Endometrial microvascular endothelial cells (primary cell): ENCODE results near the gene SPR. TPM values are rescaled to one million over a fixed set of nuclear protein-coding genes. Genes with fewer than 3 reads are reported as not detected.
"Not testable (repeated sequence)": the region's sequence is repeated elsewhere in the genome, so short reads cannot be mapped to it uniquely, and the experiment has no call there.

Experiments
- in situ Hi-C: cut with HindIII; loops from 2 replicates; pipeline ENCODE4 v1.10.0; 2017; ENCODE audit warnings: low sequenced_read_pairs, low pct_unique_long_range_greater_than_20kb; ENCODE audit errors: inconsistent ontology term
- total RNA-seq: library from RNA; depleted of rRNA; stranded (reverse); fragments of >200 nt; gene quantifications from one replicate; pipeline ENCODE4 v1.2.3, GENCODE V29; 2015; ENCODE audit errors: inconsistent ontology term

The SPR gene
- total RNA-seq, 1 donor from 2014 or later, result 55.0 TPM

DNA sequence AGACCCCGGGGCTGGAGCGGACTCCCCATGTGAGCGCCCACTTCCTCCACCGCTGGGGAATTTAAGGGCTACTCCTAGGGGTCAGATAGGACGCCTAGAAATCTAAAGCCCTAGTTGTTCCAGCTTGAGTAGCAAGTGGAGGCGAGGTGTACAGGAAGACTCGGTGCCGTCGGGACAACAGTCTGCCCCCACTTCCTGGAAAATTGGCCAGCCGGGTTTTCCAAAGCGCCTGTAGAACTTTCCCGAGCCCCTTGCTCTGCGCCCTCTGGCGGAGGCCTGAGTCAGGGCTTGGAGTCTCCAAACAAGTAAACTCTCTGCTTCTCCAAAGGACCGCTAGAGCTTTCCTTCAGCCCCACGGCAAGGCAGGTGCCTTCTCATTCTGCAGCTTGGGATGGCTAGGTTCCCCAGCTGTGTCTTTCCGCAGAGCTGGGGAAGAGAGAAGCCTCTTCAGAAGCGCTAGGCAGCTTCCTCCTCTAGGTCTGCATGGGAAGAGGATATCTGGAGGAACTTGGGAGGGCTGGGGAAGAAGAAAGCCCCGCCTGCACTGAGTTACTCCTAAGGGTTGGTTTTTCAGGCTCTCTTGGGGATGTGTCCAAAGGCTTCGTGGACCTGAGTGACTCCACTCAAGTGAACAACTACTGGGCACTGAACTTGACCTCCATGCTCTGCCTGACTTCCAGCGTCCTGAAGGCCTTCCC, 681 bp downstream of the SPR start:
- in situ Hi-C loops, result loop anchor here (25.0 kb wide), 1 partner anchor 299 kb away; no protein-coding TSS in a partner anchor

DNA sequence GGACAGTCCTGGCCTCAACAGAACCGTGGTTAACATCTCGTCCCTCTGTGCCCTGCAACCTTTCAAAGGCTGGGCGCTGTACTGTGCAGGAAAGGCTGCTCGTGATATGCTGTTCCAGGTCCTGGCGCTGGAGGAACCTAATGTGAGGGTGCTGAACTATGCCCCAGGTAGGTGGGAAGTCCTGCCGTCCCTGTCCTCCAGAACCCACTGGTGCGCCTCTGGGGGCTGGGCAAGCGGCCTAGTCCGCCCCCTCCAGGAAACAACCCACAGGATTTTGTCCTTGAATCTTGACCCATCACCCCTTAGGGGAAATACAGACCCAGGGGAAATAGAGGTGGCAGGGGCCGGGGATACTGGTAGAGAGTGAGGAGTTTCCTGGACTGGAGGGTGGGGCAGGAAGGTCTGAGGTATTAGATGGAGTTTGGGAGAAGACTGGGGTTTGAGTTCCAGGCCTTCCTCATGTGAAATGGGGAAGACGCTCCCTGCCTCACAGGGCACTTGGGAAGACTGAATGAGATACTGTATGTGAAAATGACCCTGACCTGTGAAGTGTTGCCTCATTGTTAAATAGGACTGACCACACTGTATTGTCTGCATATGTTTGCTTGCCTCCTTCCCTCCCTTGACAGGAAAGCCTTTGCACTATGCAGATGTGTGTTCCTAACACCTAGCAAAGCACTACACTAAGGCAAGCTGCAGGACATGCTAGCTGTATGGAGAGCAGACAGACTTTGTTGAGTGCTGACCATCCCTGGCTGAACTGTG, 1.4 kb downstream of the SPR start:
- in situ Hi-C loops, result loop anchor here (25.0 kb wide), 1 partner anchor 299 kb away; no protein-coding TSS in a partner anchor

- in situ Hi-C loops, result loop anchor here (25.0 kb wide), 1 partner anchor 297 kb away; no protein-coding TSS in a partner anchor
Measured at GRCh38 chr2:72889991-72890390, 2.8 kb downstream of the SPR start.

DNA sequence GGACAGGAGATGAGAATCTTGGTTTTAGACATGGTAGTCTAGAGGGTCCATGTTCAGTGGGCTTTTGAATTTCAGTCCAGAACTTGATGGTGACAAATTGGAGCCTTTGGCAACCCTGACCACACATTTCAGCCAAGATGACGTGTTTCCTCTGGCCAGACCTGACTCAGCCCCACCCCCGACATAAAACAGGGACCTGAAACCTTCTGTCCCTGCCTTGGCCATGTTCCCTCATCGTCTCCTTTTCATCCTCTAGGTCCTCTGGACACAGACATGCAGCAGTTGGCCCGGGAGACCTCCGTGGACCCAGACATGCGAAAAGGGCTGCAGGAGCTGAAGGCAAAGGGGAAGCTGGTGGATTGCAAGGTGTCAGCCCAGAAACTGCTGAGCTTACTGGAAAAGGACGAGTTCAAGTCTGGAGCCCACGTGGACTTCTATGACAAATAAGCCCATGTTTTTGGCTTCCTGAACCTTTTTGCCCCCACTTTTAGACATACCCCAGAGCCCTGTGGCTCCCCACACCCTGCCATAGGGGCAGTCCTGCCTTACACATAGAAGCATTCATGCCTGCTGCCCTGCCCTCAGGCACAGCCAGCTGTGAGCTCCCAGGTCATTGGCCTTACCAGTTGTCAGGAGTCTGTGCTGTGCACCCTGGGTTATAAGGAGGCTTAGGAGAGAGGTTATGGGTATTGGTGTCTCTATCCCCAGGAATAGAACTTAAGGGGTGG, 4.0 kb downstream of the SPR start:
- in situ Hi-C loops, result loop anchor here (25.0 kb wide), 1 partner anchor 296 kb away; no protein-coding TSS in a partner anchor

- in situ Hi-C loops, result loop anchor here (25.0 kb wide), 1 partner anchor 295 kb away; no protein-coding TSS in a partner anchor
Measured at GRCh38 chr2:72892506-72893173, 5.4 kb downstream of the SPR start.

- in situ Hi-C loops, result loop anchor here (25.0 kb wide), 1 partner anchor 294 kb away; no protein-coding TSS in a partner anchor
Measured at GRCh38 chr2:72893594-72894319, 6.5 kb downstream of the SPR start.

GRCh38 chr2:72894514-72894913, 7.3 kb downstream of the SPR start:
- in situ Hi-C loops, result loop anchor here (25.0 kb wide), 1 partner anchor 293 kb away; no protein-coding TSS in a partner anchor

GRCh38 chr2:72895154-72895553, 7.9 kb downstream of the SPR start:
- in situ Hi-C loops, result loop anchor here (25.0 kb wide), 1 partner anchor 292 kb away; no protein-coding TSS in a partner anchor

- in situ Hi-C loops, result loop anchor here (25.0 kb wide), 1 partner anchor 291 kb away; no protein-coding TSS in a partner anchor
Measured at GRCh38 chr2:72895759-72896281, 8.6 kb downstream of the SPR start.

DNA sequence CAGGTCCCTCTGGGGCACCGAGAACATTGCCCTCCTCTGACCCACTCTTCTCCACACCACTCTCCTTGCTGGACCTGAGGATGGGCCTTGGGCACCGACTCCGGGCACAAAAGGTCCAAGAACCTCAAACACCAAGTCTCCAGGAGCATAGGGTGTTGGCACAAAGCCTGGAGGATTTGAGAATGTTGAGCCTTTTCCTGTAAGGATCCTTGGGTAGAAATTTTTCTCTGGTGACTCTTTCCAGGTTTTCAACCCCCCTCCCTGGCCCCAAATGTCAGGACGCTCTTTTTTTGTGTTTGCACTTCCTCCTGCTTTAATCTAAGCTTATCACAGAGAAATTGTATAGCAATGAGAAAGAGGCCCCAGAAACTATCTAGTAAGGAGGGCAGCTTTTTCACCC, 9.2 kb downstream of the SPR start:
- in situ Hi-C loops, result loop anchor here (25.0 kb wide), 1 partner anchor 291 kb away; no protein-coding TSS in a partner anchor

- in situ Hi-C loops, result loop anchor here (25.0 kb wide), 1 partner anchor 289 kb away; no protein-coding TSS in a partner anchor
Measured at GRCh38 chr2:72897785-72898584, 10.8 kb downstream of the SPR start.

- in situ Hi-C loops, result loop anchor here (25.0 kb wide), 1 partner anchor 289 kb away; no protein-coding TSS in a partner anchor
Measured at GRCh38 chr2:72898585-72898906, 11.3 kb downstream of the SPR start.

GRCh38 chr2:72900191-72900825, 13.1 kb downstream of the SPR start:
- in situ Hi-C loops, result no loop called here

DNA sequence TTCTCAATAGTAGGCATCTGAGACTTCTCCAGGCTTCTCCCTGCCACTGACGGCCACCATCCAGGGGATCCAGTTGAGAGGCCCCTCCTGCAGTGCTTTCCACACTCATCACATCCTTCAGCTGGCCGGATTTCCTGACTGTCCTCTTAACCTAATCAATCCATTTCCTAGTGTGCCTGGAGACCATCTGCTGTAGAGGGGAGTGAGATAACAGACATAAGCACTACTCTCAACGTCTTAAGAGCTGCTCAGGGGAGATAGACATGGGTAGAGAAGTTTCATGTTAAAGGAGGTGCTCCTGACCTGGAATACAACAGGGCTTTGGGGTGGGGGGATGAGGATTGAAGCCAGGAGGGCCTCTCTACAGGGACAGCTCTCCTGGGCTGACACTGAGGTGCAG, 14.2 kb downstream of the SPR start:
- in situ Hi-C loops, result no loop called here

DNA sequence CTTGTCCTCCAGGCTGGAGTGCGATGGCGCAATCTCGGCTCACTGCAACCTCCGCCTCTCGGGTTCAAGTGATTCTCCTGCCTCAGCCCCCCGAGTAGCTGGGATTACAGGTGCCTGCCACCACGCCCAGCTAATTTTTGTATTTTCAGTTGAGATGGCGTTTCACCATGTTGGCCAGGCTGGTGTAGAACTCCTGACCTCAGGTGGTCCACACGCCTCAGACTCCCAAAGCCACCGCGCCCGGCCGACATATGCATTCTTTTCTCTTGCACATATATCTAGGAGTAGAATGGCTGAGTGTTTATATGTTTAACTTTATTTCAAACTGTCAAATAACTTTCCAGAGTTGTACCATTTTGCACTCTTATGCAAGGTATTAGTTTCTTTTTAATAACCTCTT, 20.2 kb downstream of the SPR start:
- in situ Hi-C loops, result not testable (repeated sequence)

GRCh38 chr2:72908741-72909140, 21.5 kb downstream of the SPR start:
- in situ Hi-C loops, result no loop called here

- in situ Hi-C loops, result no loop called here
Measured at GRCh38 chr2:72911256-72911655, 24.0 kb downstream of the SPR start.
